Measurements from ENCODE around the gene OBP2A.

DNA sequence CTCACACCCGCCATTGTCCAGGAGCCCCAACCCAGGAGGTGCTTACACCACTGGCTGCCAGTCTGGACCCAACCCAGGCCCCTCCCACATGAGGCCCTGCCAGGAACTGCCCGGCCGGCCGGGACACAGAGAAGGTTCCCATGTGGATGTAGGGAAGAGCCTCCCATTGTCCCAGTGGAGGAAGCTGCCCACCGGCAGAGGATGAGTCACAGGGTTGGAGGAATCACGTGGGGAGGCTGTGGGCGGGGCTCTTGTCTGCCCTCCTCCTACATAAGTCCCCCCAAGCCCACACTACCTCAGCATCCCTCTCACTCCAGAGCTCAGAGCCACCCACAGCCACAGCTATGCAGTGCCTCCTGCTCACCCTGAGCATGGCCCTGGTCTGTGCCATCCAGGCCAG is 41.7 kb downstream of the OBP2A start:
- TF ChIP-seq CTCF (IDR thresholded peaks at IDR 0.05; ENCODE audit: low read length) (no peak), EZH2 (IDR thresholded peaks at IDR 0.05; ENCODE audit: borderline replicate concordance, low read length) (no peak)

All from OCI-LY1 (cell line).